CD14-positive monocyte (primary cell): Measurements from ENCODE around the gene GAPDHS. TPM values are rescaled to one million over a fixed set of nuclear protein-coding genes. Genes with fewer than 3 reads are reported as not detected.

Source experiments
- DNase-seq, 3 donors: peaks; one replicate each; pipeline ENCODE4 v3.0.0-alpha.2; 2011 to 2022
- H2AFZ ChIP-seq: 2 replicates; pipeline ENCODE4 v1.6.0; 2012; ENCODE audit warnings: mild to moderate bottlenecking, low read depth, low read length, inconsistent platforms; ENCODE audit not compliant: insufficient read depth, poor library complexity, severe bottlenecking
- H3K27ac ChIP-seq, 2 donors: 1 replicate in 1 of 2; 2 replicates in 1 of 2; pipeline ENCODE4 v1.5.1; 2012 to 2013; ENCODE audit warnings: low read length in 2 of 2, control low read depth in 1 of 2, inconsistent platforms in 1 of 2, low read depth in 1 of 2, mild to moderate bottlenecking in 1 of 2
- H3K27me3 ChIP-seq, 2 donors: one replicate each; pipeline versions ENCODE4 v1.6.0 to v1.6.1; 2011 to 2013; ENCODE audit warnings: low read length in 2 of 2; ENCODE audit not compliant: control insufficient read depth in 2 of 2, insufficient read depth in 2 of 2
- H3K36me3 ChIP-seq, 2 donors: replicated peaks in 1 of 2; 1 replicate in 1 of 2; 2 replicates in 1 of 2; pipeline versions ENCODE4 v1.5.1 to v1.6.1; 2012 to 2013; ENCODE audit warnings: low read length in 2 of 2, control low read depth in 1 of 2, inconsistent platforms in 1 of 2, mild to moderate bottlenecking in 1 of 2; ENCODE audit not compliant: insufficient read depth in 2 of 2, control insufficient read depth in 1 of 2
- H3K4me1 ChIP-seq, 2 donors: 1 replicate in 1 of 2; 2 replicates in 1 of 2; pipeline versions ENCODE4 v1.5.1 to v1.6.1; 2012 to 2013; ENCODE audit warnings: low read length in 2 of 2, control low read depth in 1 of 2, inconsistent platforms in 1 of 2, mild to moderate bottlenecking in 1 of 2, moderate library complexity in 1 of 2; ENCODE audit not compliant: insufficient read depth in 2 of 2, control insufficient read depth in 1 of 2
- H3K4me2 ChIP-seq: replicated peaks from 2 replicates; pipeline ENCODE3; 2012; ENCODE audit warnings: low read length, moderate library complexity, mild to moderate bottlenecking; ENCODE audit not compliant: poor library complexity, severe bottlenecking; ENCODE audit errors: extremely low read depth
- H3K4me3 ChIP-seq, 3 experiments: fragments of 200-600 bp in 1 of 3; sonication (generic) in 1 of 3; replicated peaks in 1 of 3; 1 replicate in 2 of 3; 2 replicates in 1 of 3; pipeline ENCODE4 v1.5.1; 2011 to 2013; ENCODE audit warnings: low read length in 3 of 3, mild to moderate bottlenecking in 3 of 3, control low read depth in 2 of 3, low read depth in 2 of 3, inconsistent platforms in 1 of 3, moderate library complexity in 1 of 3
- H3K79me2 ChIP-seq: 2 replicates; pipeline ENCODE4 v1.6.0; 2012; ENCODE audit warnings: mild to moderate bottlenecking, control low read depth, inconsistent platforms, low read length, moderate library complexity; ENCODE audit not compliant: insufficient read depth
- H3K9ac ChIP-seq: 2 replicates; pipeline ENCODE4 v1.6.0; 2017; ENCODE audit warnings: low read length, mild to moderate bottlenecking; ENCODE audit not compliant: insufficient read depth, poor library complexity, severe bottlenecking
- H3K9me3 ChIP-seq, 2 donors: replicated peaks in 1 of 2; 1 replicate in 1 of 2; 2 replicates in 1 of 2; pipeline versions ENCODE4 v1.5.1 to v1.6.1; 2012 to 2013; ENCODE audit warnings: low read length in 2 of 2, control low read depth in 1 of 2; ENCODE audit not compliant: control insufficient read depth in 1 of 2, insufficient read depth in 1 of 2
- H4K20me1 ChIP-seq: 2 replicates; pipeline ENCODE4 v1.6.0; 2012; ENCODE audit warnings: mild to moderate bottlenecking, low read length, control low read depth, moderate library complexity; ENCODE audit not compliant: insufficient read depth
- H3K27ac Mint-ChIP-seq, 7 donors: one replicate each; pipeline ENCODE4 v1.8.0; 2020; ENCODE audit warnings: mild to moderate bottlenecking in 7 of 7, mixed read lengths in 7 of 7, moderate library complexity in 6 of 7, inconsistent platforms in 2 of 7
- H3K27me3 Mint-ChIP-seq, 3 donors: one replicate each; pipeline ENCODE4 v1.8.0; 2021 to 2022; ENCODE audit warnings: low read depth in 3 of 3, mild to moderate bottlenecking in 3 of 3, mixed read lengths in 3 of 3, moderate library complexity in 3 of 3, inconsistent platforms in 1 of 3
- H3K36me3 Mint-ChIP-seq, 2 donors: one replicate each; pipeline ENCODE4 v1.8.0; 2020; ENCODE audit warnings: mixed read lengths in 2 of 2, inconsistent platforms in 1 of 2, mild to moderate bottlenecking in 1 of 2
- H3K4me1 Mint-ChIP-seq: one replicate; pipeline ENCODE4 v1.8.0; 2020; ENCODE audit warnings: mild to moderate bottlenecking, mixed read lengths
- H3K4me3 Mint-ChIP-seq, 2 donors: one replicate each; pipeline ENCODE4 v1.8.0; 2020; ENCODE audit warnings: mild to moderate bottlenecking in 2 of 2, mixed read lengths in 2 of 2, moderate library complexity in 1 of 2
- H3K9me3 Mint-ChIP-seq, 7 donors: one replicate each; pipeline ENCODE4 v1.8.0; 2020 to 2022; ENCODE audit warnings: mixed read lengths in 7 of 7, mild to moderate bottlenecking in 6 of 7, moderate library complexity in 6 of 7, inconsistent platforms in 2 of 7
- WGBS: methylation state at CpG from one replicate; pipeline ENCODE4 v1.1.5; 2013; ENCODE audit warnings: missing lambda C conversion rate; ENCODE audit not compliant: insufficient coverage; 5-methylcytosine and 5-hydroxymethylcytosine counted together
- intact Hi-C, 2 donors: fragments of 100-400 bp; cut with micrococcal nuclease; formaldehyde crosslinking; loops; one replicate each; pipeline versions ENCODE4 v1.15.0 to v1.15.1; 2023
- polyA plus RNA-seq, 3 donors: library from polyadenylated mRNA; depleted of rRNA in 1 of 3; unstranded in 2 of 3; stranded (reverse) in 1 of 3; fragments of 300-500 nt in 2 of 3; fragments of >200 nt in 1 of 3; fragmentation: Illumina TruSeq in 2 of 3; gene quantifications; 1 replicate in 2 of 3; 2 replicates in 1 of 3; pipeline ENCODE4 v1.2.3, GENCODE V29; 2012 to 2021
- TF ChIP-seq, protein P1 (sequence below): fragments of 200-600 bp; IDR thresholded peaks from one replicate; pipeline ENCODE4 v1.8.0; 2022; ENCODE audit warnings: antibody characterized with exemption, mild to moderate bottlenecking

GAPDHS gene
- polyA plus RNA-seq, 3 donors, result not detected

DNA sequence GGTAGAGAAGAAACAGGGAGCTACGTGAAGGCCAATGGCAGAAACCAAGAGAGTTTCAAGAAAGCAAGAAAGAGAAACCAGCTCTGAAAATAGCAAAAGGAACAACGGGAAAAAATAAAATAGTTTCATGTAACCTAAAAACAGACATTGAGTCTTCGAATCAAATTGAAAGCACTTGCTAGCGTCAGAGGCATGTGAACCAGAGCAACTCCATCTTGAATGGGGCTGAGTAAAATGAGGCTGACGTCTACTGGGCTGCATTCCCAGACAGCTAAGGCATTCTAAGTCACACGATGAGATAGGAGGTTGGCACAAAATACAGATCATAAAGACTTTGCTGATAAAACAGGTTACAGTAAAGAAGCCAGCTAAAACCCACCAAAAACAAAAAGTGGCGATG lies 45.5 kb downstream of the GAPDHS start:
- no peak overlapping the region for H3K4me2 ChIP-seq
- Mint-ChIP-seq H3K9me3 (peaks cover 20 to 40% (median 37%) of the 10 kb centered on the region in 7 donors), H3K36me3 (no peaks in the 10 kb centered on the region), H3K4me1 (no peaks in the 10 kb centered on the region), H3K27me3 (peaks cover 6 to 18% (median 6%) of the 10 kb centered on the region in 3 donors), H3K27ac (no peak overlapping the region), H3K4me3 (no peak overlapping the region)
- no peak overlapping the region for H3K9ac ChIP-seq
- no peak overlapping the region for H3K27ac ChIP-seq
- TF ChIP-seq, protein P1, sequence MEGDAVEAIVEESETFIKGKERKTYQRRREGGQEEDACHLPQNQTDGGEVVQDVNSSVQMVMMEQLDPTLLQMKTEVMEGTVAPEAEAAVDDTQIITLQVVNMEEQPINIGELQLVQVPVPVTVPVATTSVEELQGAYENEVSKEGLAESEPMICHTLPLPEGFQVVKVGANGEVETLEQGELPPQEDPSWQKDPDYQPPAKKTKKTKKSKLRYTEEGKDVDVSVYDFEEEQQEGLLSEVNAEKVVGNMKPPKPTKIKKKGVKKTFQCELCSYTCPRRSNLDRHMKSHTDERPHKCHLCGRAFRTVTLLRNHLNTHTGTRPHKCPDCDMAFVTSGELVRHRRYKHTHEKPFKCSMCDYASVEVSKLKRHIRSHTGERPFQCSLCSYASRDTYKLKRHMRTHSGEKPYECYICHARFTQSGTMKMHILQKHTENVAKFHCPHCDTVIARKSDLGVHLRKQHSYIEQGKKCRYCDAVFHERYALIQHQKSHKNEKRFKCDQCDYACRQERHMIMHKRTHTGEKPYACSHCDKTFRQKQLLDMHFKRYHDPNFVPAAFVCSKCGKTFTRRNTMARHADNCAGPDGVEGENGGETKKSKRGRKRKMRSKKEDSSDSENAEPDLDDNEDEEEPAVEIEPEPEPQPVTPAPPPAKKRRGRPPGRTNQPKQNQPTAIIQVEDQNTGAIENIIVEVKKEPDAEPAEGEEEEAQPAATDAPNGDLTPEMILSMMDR, result no peak
- DNase-seq, result no peak
- H2AFZ ChIP-seq, result no peak overlapping the region
- no peaks in the 10 kb centered on the region for H3K4me1 ChIP-seq
- no peaks in the 10 kb centered on the region for H3K27me3 ChIP-seq
- H3K4me3 ChIP-seq, result no peak overlapping the region
- H3K36me3 ChIP-seq, result no peaks in the 10 kb centered on the region
- WGBS, result 85% methylated on average over 4 of the region's 7 CpGs
- no peaks in the 10 kb centered on the region for H3K79me2 ChIP-seq
- no peaks in the 10 kb centered on the region for H4K20me1 ChIP-seq
- intact Hi-C loops, result no loop called here
- peaks cover 26 to 27% of the 10 kb centered on the region in 2 donors for H3K9me3 ChIP-seq

DNA sequence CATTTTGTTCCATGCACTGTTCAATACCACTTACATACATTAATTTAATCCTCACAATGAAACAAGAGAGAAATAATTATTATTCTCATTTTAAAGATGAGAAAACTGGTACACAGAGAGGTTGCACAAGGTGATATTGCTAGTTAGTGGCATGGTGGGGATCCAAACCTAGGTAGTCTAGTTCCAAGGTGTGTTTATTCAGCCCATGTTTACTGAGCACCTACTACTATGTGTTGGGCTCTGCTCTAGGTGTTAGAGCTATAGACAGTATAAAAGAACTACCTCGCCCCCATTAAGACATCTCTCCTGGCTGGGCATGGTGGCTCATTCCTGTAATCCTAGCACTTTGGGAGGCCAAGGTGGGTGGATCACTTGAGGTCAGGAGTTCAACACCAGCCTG lies 49.5 kb downstream of the GAPDHS start:
- no peaks in the 10 kb centered on the region for H3K36me3 ChIP-seq
- no peaks in the 10 kb centered on the region for H4K20me1 ChIP-seq
- Mint-ChIP-seq H3K4me3 (no peak overlapping the region), H3K9me3 (peaks cover under 1 to 17% (median 9%) of the 10 kb centered on the region in 7 donors), H3K27me3 (peaks cover 8 to 37% (median 12%) of the 10 kb centered on the region in 3 donors), H3K27ac (no peak overlapping the region), H3K36me3 (no peaks in the 10 kb centered on the region), H3K4me1 (no peaks in the 10 kb centered on the region)
- H3K27me3 ChIP-seq, result peaks cover 0 to 2% of the 10 kb centered on the region in 2 donors
- H3K4me2 ChIP-seq, result no peak overlapping the region
- no peak for DNase-seq
- TF ChIP-seq, protein P1, result no peak
- H2AFZ ChIP-seq, result no peak overlapping the region
- no peak overlapping the region for H3K4me3 ChIP-seq
- intact Hi-C loops, result no loop called here
- H3K9me3 ChIP-seq, result peaks cover 0 to 7% of the 10 kb centered on the region in 2 donors
- H3K79me2 ChIP-seq, result no peaks in the 10 kb centered on the region
- no CpG with 5 or more reads among the region's 1 CpG for WGBS
- no peaks in the 10 kb centered on the region for H3K4me1 ChIP-seq
- no peak overlapping the region for H3K27ac ChIP-seq
- no peak overlapping the region for H3K9ac ChIP-seq
